ENCODE measurements around the gene TAS2R41.

The TAS2R41 gene

DNA sequence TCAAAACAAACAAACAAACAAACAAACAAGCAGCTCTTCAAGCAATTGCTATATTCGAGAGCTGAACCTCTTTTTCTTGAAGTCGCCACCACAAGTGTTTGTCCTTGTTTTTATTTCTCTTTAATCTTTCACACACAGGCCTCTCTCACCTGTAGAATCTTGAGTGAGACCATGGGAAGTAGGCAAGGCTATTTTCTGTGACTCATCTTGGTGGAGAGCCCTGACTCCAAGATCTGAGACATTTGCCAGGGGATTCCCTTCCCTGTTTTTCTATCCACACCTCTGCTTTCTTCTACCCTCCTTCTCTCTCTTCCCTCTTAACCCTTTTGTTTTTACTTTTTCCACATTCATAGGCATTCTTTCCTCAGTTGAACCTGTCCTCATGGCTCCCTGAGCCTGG, 42.4 kb upstream of the TAS2R41 start:
- Histone ChIP-seq H3K36me3 (ENCODE audit: control insufficient read depth, insufficient read depth, low read length) (no peaks in the 10 kb centered on the region), H3K4me3 (replicated peaks; ENCODE audit: low read depth, low read length) (no peak overlapping the region), H3K27me3 (replicated peaks; ENCODE audit: control insufficient read depth, insufficient read depth, low read length) (no peaks in the 10 kb centered on the region)
- TF ChIP-seq, protein P1, sequence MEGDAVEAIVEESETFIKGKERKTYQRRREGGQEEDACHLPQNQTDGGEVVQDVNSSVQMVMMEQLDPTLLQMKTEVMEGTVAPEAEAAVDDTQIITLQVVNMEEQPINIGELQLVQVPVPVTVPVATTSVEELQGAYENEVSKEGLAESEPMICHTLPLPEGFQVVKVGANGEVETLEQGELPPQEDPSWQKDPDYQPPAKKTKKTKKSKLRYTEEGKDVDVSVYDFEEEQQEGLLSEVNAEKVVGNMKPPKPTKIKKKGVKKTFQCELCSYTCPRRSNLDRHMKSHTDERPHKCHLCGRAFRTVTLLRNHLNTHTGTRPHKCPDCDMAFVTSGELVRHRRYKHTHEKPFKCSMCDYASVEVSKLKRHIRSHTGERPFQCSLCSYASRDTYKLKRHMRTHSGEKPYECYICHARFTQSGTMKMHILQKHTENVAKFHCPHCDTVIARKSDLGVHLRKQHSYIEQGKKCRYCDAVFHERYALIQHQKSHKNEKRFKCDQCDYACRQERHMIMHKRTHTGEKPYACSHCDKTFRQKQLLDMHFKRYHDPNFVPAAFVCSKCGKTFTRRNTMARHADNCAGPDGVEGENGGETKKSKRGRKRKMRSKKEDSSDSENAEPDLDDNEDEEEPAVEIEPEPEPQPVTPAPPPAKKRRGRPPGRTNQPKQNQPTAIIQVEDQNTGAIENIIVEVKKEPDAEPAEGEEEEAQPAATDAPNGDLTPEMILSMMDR (IDR thresholded peaks at IDR 0.05; ENCODE audit: insufficient read depth, low read length, poor library complexity, severe bottlenecking), result no peak
- no peak for DNase-seq (ENCODE audit: extremely low read depth, insufficient read length)

DNA sequence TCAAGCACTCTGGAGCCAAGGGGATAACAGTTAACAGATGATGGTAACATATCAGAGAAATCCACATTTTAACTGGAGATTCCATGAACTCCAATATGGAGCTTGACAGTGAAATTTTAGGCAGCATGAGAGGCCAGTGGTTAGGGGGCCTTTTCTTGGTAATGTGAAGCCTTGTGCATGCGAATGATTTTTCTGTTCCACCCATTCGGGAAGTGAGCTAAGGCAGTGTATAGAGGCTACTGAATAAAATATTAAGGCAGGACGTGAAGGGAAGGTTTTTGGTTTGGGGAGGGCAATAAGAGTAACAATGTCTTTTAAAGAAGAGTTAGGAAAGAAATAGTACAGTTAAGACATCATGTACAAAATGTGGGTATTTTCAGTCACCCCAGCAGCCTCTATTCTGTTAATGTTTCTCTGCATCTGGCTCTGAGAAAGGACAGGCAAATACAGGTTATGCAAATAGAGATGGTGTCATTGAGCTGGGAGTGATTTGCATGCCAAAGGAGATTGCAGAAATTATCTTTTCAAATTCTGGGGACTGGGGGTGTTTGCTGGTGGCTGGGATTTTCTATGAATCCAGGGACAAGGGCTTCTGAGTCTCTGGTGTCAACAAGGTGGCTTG, 41.2 kb upstream of the TAS2R41 start:
- Histone ChIP-seq H3K27me3 (replicated peaks; ENCODE audit: control insufficient read depth, insufficient read depth, low read length) (no peaks in the 10 kb centered on the region), H3K36me3 (ENCODE audit: control insufficient read depth, insufficient read depth, low read length) (no peaks in the 10 kb centered on the region), H3K4me3 (replicated peaks; ENCODE audit: low read depth, low read length) (no peak overlapping the region)
- DNase-seq (ENCODE audit: extremely low read depth, insufficient read length), result no peak
- TF ChIP-seq, protein P1 (IDR thresholded peaks at IDR 0.05; ENCODE audit: insufficient read depth, low read length, poor library complexity, severe bottlenecking), result no peak

DNA sequence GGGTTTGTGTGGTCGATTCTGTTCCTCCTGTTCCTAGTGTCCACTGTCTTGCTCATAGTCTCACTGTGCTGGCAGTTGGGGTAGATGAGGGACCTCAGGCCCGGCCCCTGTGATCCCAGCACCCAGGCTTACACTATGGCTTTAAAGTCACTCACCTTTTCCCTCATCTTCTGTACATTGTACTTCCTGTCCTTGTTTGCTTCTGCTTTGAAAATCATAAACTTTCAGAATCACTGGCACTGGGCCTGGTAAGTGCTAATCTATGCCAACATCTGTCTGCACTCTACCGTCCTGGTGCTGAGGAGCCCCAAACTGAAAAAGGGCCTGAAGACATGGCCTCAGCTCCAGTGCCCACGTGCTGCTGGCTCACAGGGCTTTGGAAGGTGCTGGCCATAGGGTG, 40.1 kb upstream of the TAS2R41 start:
- H3K4me3 ChIP-seq (replicated peaks; ENCODE audit: low read depth, low read length), result no peak overlapping the region
- DNase-seq (ENCODE audit: extremely low read depth, insufficient read length), result no peak
- no peaks in the 10 kb centered on the region for H3K27me3 ChIP-seq (replicated peaks; ENCODE audit: control insufficient read depth, insufficient read depth, low read length)

DNA sequence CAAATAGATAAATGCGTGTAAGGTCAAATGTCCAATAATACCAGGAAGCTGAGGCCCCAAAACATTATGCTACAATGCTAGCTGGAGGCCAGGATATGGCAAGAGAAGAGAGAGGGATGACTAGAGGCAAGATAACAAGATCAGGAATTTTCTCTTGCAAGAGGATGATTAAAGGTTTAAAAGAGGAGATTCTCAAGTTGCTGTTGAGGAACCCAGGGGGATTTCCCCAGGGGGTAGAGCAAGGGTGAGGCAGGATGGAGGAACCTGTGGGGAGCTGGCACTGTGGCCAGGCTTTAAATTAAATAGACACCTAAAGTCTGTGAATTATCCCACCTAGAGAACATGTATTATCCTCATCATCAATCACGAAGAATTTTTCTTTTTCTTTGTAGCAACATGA, 37.8 kb upstream of the TAS2R41 start:
- no peak for DNase-seq (ENCODE audit: extremely low read depth, insufficient read length)
- H3K4me3 ChIP-seq (replicated peaks; ENCODE audit: low read depth, low read length), result no peak overlapping the region
- TF ChIP-seq, protein P1 (IDR thresholded peaks at IDR 0.05; ENCODE audit: insufficient read depth, low read length, poor library complexity, severe bottlenecking), result no peak

More for the DNA sequence above, 40.1 kb upstream of the TAS2R41 start:
- TF ChIP-seq, protein P1 (IDR thresholded peaks at IDR 0.05; ENCODE audit: insufficient read depth, low read length, poor library complexity, severe bottlenecking), result no peak
- no peaks in the 10 kb centered on the region for H3K36me3 ChIP-seq (ENCODE audit: control insufficient read depth, insufficient read depth, low read length)

DNA sequence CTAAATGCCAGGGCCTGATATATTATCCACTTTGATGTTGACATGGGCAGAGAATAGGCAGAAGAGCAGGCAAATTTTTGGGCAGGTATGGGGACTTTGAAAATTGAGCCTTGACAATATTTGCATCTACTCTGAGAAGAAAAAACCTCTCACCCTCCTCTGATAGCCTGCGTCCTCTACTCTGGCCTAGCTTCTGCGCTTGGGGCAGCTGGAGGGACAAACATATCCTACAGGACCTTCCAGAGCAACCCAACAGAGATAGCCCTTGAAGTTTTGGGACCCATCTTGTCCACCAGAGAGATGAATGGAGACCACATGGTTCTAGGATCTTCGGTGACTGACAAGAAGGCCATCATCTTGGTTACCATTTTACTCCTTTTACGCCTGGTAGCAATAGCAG, 34.5 kb upstream of the TAS2R41 start, which contains the start of gene TAS2R60:
TSS of gene TAS2R60 (plus strand) at position 301 of the 400 bp plus-strand sequence. CDS start at position 301, 0 bp downstream.
- TF ChIP-seq, protein P1 (IDR thresholded peaks at IDR 0.05; ENCODE audit: insufficient read depth, low read length, poor library complexity, severe bottlenecking), result no peak
- H3K36me3 ChIP-seq (ENCODE audit: control insufficient read depth, insufficient read depth, low read length), result no peaks in the 10 kb centered on the region
- DNase-seq (ENCODE audit: extremely low read depth, insufficient read length), result no peak
- H3K4me3 ChIP-seq (replicated peaks; ENCODE audit: low read depth, low read length), result no peak within 1 kb of the TSS
- H3K27me3 ChIP-seq (replicated peaks; ENCODE audit: control insufficient read depth, insufficient read depth, low read length), result no peaks in the 10 kb centered on the region

More for the DNA sequence above, 37.8 kb upstream of the TAS2R41 start:
- no peaks in the 10 kb centered on the region for H3K27me3 ChIP-seq (replicated peaks; ENCODE audit: control insufficient read depth, insufficient read depth, low read length)
- no peaks in the 10 kb centered on the region for H3K36me3 ChIP-seq (ENCODE audit: control insufficient read depth, insufficient read depth, low read length)

All from GM06990 (cell line).